ENCODE measurements around the gene HSD3B7. TPM values are rescaled to one million over a fixed set of nuclear protein-coding genes. Genes with fewer than 3 reads are reported as not detected.

Gene HSD3B7
- total and polyA plus RNA-seq, 10 of the 15 experiments (the other 5 are each of a cell fraction or from before 2014, with no cell fraction given) = 0.18 to 1.8 (median 0.48) TPM; not detected in 1

GRCh38 chr16:30941600-30942425, 43.2 kb upstream of the HSD3B7 start (continued):
- TF ChIP-seq ZNF687 (IDR thresholded peaks at IDR 0.05) (no peak), ELK1 (IDR thresholded peaks at IDR 0.05; ENCODE audit: low read depth, low read length) (peak; percentile 27; the same call in 1 of the 2 replicates), CBX3 (IDR thresholded peaks at IDR 0.05; ENCODE audit: borderline replicate concordance, low read depth) (no peak), SUZ12 (IDR thresholded peaks at IDR 0.05; ENCODE audit: unreplicated experiment) (no peak), CTCF (IDR thresholded peaks at IDR 0.05 in 2 of 3, conservative IDR thresholded peaks at IDR 0.05 in 1 of 3; ENCODE audit: control insufficient read depth in 2 of 3, extremely low read depth in 1 of 3, insufficient read depth in 1 of 3, low read depth in 3 of 3, low read length in 3 of 3) (peak; percentile 94 to 99 (median 95)), MTA2 (IDR thresholded peaks at IDR 0.05; ENCODE audit: low read depth) (no peak), RFX5 (IDR thresholded peaks at IDR 0.05; ENCODE audit: low read depth, low read length) (no peak), ZNF24 (IDR thresholded peaks at IDR 0.05) (no peak), BACH1 (IDR thresholded peaks at IDR 0.05; ENCODE audit: borderline replicate concordance) (no peak), ETV6 (conservative IDR thresholded peaks at IDR 0.05 in 1 of 2, IDR thresholded peaks at IDR 0.05 in 1 of 2; ENCODE audit: borderline replicate concordance in 1 of 2, low read depth in 1 of 2) (no peak), POU2F2 (IDR thresholded peaks at IDR 0.05; ENCODE audit: borderline replicate concordance, low read depth, low read length) (no peak), MEF2A (IDR thresholded peaks at IDR 0.05; ENCODE audit: insufficient read depth, low read depth, low read length) (no peak), NR2C2 (IDR thresholded peaks at IDR 0.05; ENCODE audit: borderline replicate concordance, control insufficient read depth, insufficient read length, low read depth) (no peak), ZNF384 (IDR thresholded peaks at IDR 0.05; ENCODE audit: borderline replicate concordance, low read depth, low read length) (no peak), IRF5 (IDR thresholded peaks at IDR 0.05; ENCODE audit: borderline replicate concordance) (no peak), BHLHE40 (IDR thresholded peaks at IDR 0.05; ENCODE audit: borderline replicate concordance in 1 of 2, low read depth in 2 of 2, low read length in 1 of 2) (peak; percentile 35 to 66; a peak in 2 of 4 replicates), FOXK2 (IDR thresholded peaks at IDR 0.05) (no peak), RB1 (IDR thresholded peaks at IDR 0.05; ENCODE audit: borderline replicate concordance) (0 out of 2 replicates have a peak, but pooled peaks have one; percentile 51), NBN (IDR thresholded peaks at IDR 0.05) (0 out of 2 replicates have a peak, but pooled peaks have one; percentile 64), PAX8 (IDR thresholded peaks at IDR 0.05) (no peak)
